C4-2B (cell line): ENCODE data around the gene KLHDC10.

Experiments
- ZFX ChIP-seq: fragments of 450-650 bp; IDR thresholded peaks from 2 replicates; pipeline ENCODE4 v1.6.1; 2017
- TF ChIP-seq, protein P1 (sequence below): fragments of 450-650 bp; conservative IDR thresholded peaks from 2 replicates; pipeline ENCODE4 v1.5.1; 2017; ENCODE audit warnings: mild to moderate bottlenecking

DNA sequence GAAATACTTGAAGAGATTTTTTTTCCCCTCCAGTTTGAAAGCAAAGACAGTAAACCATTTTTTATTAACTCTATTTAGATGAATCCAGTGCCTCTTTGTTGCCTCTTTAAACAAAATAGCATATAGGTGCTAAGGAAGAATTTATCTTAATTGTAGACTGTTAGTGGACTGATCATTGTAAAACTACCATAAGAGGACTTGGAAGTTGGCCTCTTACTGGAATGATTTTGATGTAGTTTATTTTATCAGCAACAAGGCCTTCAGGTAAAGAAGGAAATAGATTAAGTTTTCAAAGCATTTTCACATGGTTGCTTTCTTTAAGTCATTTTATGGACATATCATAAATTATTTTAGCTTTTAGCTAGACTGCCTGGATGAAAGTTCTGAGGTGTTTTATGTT lies 53.2 kb downstream of the KLHDC10 start:
- TF ChIP-seq, protein P1, sequence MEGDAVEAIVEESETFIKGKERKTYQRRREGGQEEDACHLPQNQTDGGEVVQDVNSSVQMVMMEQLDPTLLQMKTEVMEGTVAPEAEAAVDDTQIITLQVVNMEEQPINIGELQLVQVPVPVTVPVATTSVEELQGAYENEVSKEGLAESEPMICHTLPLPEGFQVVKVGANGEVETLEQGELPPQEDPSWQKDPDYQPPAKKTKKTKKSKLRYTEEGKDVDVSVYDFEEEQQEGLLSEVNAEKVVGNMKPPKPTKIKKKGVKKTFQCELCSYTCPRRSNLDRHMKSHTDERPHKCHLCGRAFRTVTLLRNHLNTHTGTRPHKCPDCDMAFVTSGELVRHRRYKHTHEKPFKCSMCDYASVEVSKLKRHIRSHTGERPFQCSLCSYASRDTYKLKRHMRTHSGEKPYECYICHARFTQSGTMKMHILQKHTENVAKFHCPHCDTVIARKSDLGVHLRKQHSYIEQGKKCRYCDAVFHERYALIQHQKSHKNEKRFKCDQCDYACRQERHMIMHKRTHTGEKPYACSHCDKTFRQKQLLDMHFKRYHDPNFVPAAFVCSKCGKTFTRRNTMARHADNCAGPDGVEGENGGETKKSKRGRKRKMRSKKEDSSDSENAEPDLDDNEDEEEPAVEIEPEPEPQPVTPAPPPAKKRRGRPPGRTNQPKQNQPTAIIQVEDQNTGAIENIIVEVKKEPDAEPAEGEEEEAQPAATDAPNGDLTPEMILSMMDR: no peak
- no peak for TF ChIP-seq ZFX
